ENCODE data around the gene OSBPL6. TPM values are rescaled to one million over a fixed set of nuclear protein-coding genes. Genes with fewer than 3 reads are reported as not detected.
A peak's percentile ranks its signal among the peaks of the same experiment; 100 is the strongest.

The OSBPL6 gene
- total and polyA plus RNA-seq, 11 donors: 1.2 to 9.6 (median 4.2) TPM

GRCh38 chr2:178160601-178161000, 33.7 kb upstream of the OSBPL6 start:
- ATAC-seq: no peak
- H3K27me3 ChIP-seq: no peaks in the 10 kb centered on the region
- no peak overlapping the region for H3K4me3 ChIP-seq
- peaks cover 0 to 12% (median 0%) of the 10 kb centered on the region in 12 donors for H3K4me1 ChIP-seq
- no peak overlapping the region for H3K27ac ChIP-seq
- intact Hi-C loops (cut with DNase I): no loop called here
- H3K9me3 ChIP-seq: no peaks in the 10 kb centered on the region
- no peaks in the 10 kb centered on the region for H3K36me3 ChIP-seq
- 94 to 100% (median 97%) methylated on average over 1 of the region's 1 CpG for WGBS, 4 donors
- DNase-seq: no peak
- TF ChIP-seq CTCF (IDR thresholded peaks at IDR 0.05): no peak
- TF ChIP-seq POLR2A (IDR thresholded peaks at IDR 0.05): no peak

- ATAC-seq (peak in 1 of 4 donors; percentile 44), DNase-seq (no peak)
- no peak for TF ChIP-seq CTCF (IDR thresholded peaks at IDR 0.05)
- no peak for TF ChIP-seq POLR2A (IDR thresholded peaks at IDR 0.05)
- Histone ChIP-seq H3K27me3 (no peaks in the 10 kb centered on the region), H3K4me1 (peaks cover 0 to 12% (median 0%) of the 10 kb centered on the region in 12 donors), H3K9me3 (no peaks in the 10 kb centered on the region), H3K27ac (peak overlapping the region in 1 of 12 donors; percentile 35), H3K36me3 (no peaks in the 10 kb centered on the region), H3K4me3 (no peak overlapping the region)
- WGBS, 4 donors: 69 to 77% (median 72%) methylated on average over 4 of the region's 4 CpGs
- intact Hi-C loops (cut with DNase I): no loop called here
Observed at GRCh38 chr2:178163395-178163794, 30.9 kb upstream of the OSBPL6 start.

- H3K9me3 ChIP-seq: no peaks in the 10 kb centered on the region
- H3K4me3 ChIP-seq: no peak overlapping the region
- no peak for DNase-seq
- no peaks in the 10 kb centered on the region for H3K36me3 ChIP-seq
- TF ChIP-seq POLR2A (IDR thresholded peaks at IDR 0.05) (no peak), CTCF (IDR thresholded peaks at IDR 0.05) (no peak)
- no peak for ATAC-seq
- intact Hi-C loops (cut with DNase I): no loop called here
- H3K4me1 ChIP-seq: peaks cover 0 to 12% (median 0%) of the 10 kb centered on the region in 12 donors
- H3K27ac ChIP-seq: peak overlapping the region in 1 of 12 donors; percentile 35
- 0 to 65% (median 0%) methylated on average over 1 of the region's 1 CpG for WGBS, 4 donors
- H3K27me3 ChIP-seq: no peaks in the 10 kb centered on the region
Observed at GRCh38 chr2:178163911-178164310, 30.4 kb upstream of the OSBPL6 start.

- no peaks in the 10 kb centered on the region for H3K36me3 ChIP-seq
- H3K27me3 ChIP-seq: peaks cover 0 to 5% (median 0%) of the 10 kb centered on the region in 9 donors
- H3K27ac ChIP-seq: no peak overlapping the region
- WGBS, 4 donors: 92 to 97% (median 96%) methylated on average over 1 of the region's 1 CpG
- intact Hi-C loops (cut with DNase I): no loop called here
- no peaks in the 10 kb centered on the region for H3K4me1 ChIP-seq
- TF ChIP-seq POLR2A (IDR thresholded peaks at IDR 0.05) (no peak), CTCF (IDR thresholded peaks at IDR 0.05) (no peak)
- no peaks in the 10 kb centered on the region for H3K9me3 ChIP-seq
- no peak for ATAC-seq
- no peak for DNase-seq
- no peak overlapping the region for H3K4me3 ChIP-seq
Observed at GRCh38 chr2:178173657-178174056, 20.7 kb upstream of the OSBPL6 start.

All from heart left ventricle (tissue), 16 donors.